HG02970 (cell line): Measurements from ENCODE around the gene LSAMP.
"Not testable (repeated sequence)": the region's sequence is repeated elsewhere in the genome, so short reads cannot be mapped to it uniquely, and the experiment has no call there.

Experiments used
- ATAC-seq: cut with Tn5 transposase; IDR thresholded peaks from one replicate; pipeline ENCODE4 v1.9.1; 2021; ENCODE audit warnings: mild to moderate bottlenecking, moderate library complexity, moderate number of reproducible peaks; ENCODE audit not compliant: unreplicated experiment, low FRiP score

Gene LSAMP

GRCh38 chr3:115862099-115862498, 583.2 kb downstream of the LSAMP start:
- ATAC-seq, result no peak

- no peak for ATAC-seq
Observed at GRCh38 chr3:115861166-115861733, 584.0 kb downstream of the LSAMP start.

GRCh38 chr3:115860766-115861165, 584.5 kb downstream of the LSAMP start:
- ATAC-seq, result no peak

GRCh38 chr3:115859002-115859807, 586.1 kb downstream of the LSAMP start:
- ATAC-seq, result no peak

- ATAC-seq, result no peak
Observed at GRCh38 chr3:115857518-115858136, 587.7 kb downstream of the LSAMP start.

- no peak for ATAC-seq
Observed at GRCh38 chr3:115855911-115856310, 589.4 kb downstream of the LSAMP start.

GRCh38 chr3:115853104-115853503, 592.2 kb downstream of the LSAMP start:
- no peak for ATAC-seq

- ATAC-seq, result no peak
Observed at GRCh38 chr3:115852278-115852677, 593.0 kb downstream of the LSAMP start.

- ATAC-seq, result no peak
Observed at GRCh38 chr3:115851571-115851970, 593.7 kb downstream of the LSAMP start.

GRCh38 chr3:115848641-115849040, 596.6 kb downstream of the LSAMP start:
- ATAC-seq, result no peak

- ATAC-seq, result no peak
Observed at GRCh38 chr3:115845986-115846385, 599.3 kb downstream of the LSAMP start.

GRCh38 chr3:115844729-115845128, 600.6 kb downstream of the LSAMP start:
- not testable (repeated sequence) for ATAC-seq

- ATAC-seq, result no peak
Observed at GRCh38 chr3:115843206-115843605, 602.1 kb downstream of the LSAMP start.

GRCh38 chr3:115839246-115839645, 606.0 kb downstream of the LSAMP start:
- ATAC-seq, result no peak

- ATAC-seq, result no peak
Observed at GRCh38 chr3:115838786-115839185, 606.5 kb downstream of the LSAMP start.

GRCh38 chr3:115836944-115837343, 608.3 kb downstream of the LSAMP start:
- ATAC-seq, result no peak

- no peak for ATAC-seq
Observed at GRCh38 chr3:115835946-115836345, 609.3 kb downstream of the LSAMP start.

- no peak for ATAC-seq
Observed at GRCh38 chr3:115834068-115834467, 611.2 kb downstream of the LSAMP start.

- ATAC-seq, result no peak
Observed at GRCh38 chr3:115833074-115833473, 612.2 kb downstream of the LSAMP start.

- no peak for ATAC-seq
Observed at GRCh38 chr3:115832265-115832664, 613.0 kb downstream of the LSAMP start.

GRCh38 chr3:115831864-115832263, 613.4 kb downstream of the LSAMP start:
- no peak for ATAC-seq
